NB4 (cell line): ENCODE measurements around the gene GBX2.

ENCODE experiments used
- DNase-seq: peaks from one replicate; pipeline ENCODE4 v3.0.0; 2010; ENCODE audit warnings: low read depth
- H3K4me3 ChIP-seq: one replicate; pipeline ENCODE4 v1.5.1; 2011; ENCODE audit warnings: mild to moderate bottlenecking, low read depth, low read length, moderate library complexity
- MYC ChIP-seq: IDR thresholded peaks from 2 replicates; pipeline ENCODE4 v1.6.1; 2011; ENCODE audit warnings: low read depth, low read length
- POLR2A ChIP-seq: IDR thresholded peaks from 2 replicates; pipeline ENCODE4 v1.6.1; 2011; ENCODE audit warnings: mild to moderate bottlenecking; ENCODE audit not compliant: insufficient read length; ENCODE audit errors: extremely low read depth
- TF ChIP-seq, protein P1 (sequence below): IDR thresholded peaks from 2 replicates; pipeline ENCODE4 v1.6.1; 2011; ENCODE audit warnings: low read depth, low read length
- TF ChIP-seq, protein P2 (sequence below): IDR thresholded peaks from one replicate; pipeline ENCODE4 v1.5.1; 2012; ENCODE audit warnings: low read depth, low read length

GBX2 gene

DNA sequence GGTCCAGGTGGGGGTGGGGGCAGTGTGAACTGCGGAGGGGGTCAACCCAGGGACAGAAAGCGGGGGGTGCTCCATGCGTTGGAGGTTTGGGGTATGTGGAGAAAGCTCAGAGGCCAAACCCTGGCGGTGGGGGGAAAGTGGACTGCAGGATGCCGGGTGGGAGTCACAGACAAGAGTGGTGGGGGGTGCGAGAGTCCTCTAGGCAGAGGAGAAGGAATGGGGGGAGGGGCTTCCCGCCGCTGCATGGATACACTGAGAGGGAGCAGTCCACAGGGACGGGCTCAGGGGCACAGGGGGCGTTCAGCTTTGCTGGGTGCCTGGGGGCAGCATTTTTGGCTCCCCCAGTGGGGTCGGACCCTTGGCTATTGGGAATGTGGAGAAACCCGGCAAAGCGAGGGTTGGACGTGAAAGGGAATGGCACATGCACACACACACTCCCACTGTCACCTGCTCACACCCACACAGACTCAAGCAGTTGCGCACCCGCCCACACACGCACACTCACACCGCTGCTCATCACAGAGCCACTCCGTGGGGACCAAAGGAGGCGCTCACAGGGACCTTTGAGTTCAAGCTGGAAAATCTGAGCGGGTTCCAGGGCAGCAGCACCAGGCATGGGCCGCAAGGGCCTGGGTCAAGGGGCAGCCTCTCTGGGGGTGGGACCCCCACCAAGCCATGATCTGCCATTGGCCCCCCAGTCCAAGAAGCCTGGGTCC, 7.7 kb downstream of the GBX2 start:
- no peak overlapping the region for H3K4me3 ChIP-seq
- TF ChIP-seq, protein P1, sequence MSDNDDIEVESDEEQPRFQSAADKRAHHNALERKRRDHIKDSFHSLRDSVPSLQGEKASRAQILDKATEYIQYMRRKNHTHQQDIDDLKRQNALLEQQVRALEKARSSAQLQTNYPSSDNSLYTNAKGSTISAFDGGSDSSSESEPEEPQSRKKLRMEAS = no peak
- no peak for TF ChIP-seq POLR2A
- TF ChIP-seq, protein P2, sequence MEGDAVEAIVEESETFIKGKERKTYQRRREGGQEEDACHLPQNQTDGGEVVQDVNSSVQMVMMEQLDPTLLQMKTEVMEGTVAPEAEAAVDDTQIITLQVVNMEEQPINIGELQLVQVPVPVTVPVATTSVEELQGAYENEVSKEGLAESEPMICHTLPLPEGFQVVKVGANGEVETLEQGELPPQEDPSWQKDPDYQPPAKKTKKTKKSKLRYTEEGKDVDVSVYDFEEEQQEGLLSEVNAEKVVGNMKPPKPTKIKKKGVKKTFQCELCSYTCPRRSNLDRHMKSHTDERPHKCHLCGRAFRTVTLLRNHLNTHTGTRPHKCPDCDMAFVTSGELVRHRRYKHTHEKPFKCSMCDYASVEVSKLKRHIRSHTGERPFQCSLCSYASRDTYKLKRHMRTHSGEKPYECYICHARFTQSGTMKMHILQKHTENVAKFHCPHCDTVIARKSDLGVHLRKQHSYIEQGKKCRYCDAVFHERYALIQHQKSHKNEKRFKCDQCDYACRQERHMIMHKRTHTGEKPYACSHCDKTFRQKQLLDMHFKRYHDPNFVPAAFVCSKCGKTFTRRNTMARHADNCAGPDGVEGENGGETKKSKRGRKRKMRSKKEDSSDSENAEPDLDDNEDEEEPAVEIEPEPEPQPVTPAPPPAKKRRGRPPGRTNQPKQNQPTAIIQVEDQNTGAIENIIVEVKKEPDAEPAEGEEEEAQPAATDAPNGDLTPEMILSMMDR = no peak
- TF ChIP-seq MYC = no peak
- no peak for DNase-seq

DNA sequence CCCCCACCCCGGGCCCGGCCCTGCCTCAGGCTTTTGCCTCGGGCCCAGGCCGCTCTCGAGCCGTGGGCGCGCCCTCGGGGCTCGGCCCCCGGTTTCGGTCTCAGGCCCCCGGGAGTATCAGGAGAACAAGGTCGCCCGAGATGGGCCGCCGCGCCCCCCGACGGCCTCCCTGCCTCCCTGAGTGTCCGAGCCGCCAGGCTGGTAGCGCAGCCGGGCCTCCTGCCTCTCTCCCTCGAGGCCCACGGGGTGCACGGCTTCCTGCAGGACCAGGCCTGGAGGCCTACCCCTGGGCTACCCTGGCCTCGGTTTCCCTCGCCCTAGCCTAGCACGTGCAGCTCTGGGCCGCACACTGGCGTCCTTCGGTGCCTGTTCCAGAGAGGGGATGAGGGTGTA, 8.4 kb downstream of the GBX2 start:
- TF ChIP-seq MYC (no peak), POLR2A (no peak)
- TF ChIP-seq, protein P1 = no peak
- TF ChIP-seq, protein P2 = no peak
- no peak for DNase-seq
- H3K4me3 ChIP-seq = no peak overlapping the region

DNA sequence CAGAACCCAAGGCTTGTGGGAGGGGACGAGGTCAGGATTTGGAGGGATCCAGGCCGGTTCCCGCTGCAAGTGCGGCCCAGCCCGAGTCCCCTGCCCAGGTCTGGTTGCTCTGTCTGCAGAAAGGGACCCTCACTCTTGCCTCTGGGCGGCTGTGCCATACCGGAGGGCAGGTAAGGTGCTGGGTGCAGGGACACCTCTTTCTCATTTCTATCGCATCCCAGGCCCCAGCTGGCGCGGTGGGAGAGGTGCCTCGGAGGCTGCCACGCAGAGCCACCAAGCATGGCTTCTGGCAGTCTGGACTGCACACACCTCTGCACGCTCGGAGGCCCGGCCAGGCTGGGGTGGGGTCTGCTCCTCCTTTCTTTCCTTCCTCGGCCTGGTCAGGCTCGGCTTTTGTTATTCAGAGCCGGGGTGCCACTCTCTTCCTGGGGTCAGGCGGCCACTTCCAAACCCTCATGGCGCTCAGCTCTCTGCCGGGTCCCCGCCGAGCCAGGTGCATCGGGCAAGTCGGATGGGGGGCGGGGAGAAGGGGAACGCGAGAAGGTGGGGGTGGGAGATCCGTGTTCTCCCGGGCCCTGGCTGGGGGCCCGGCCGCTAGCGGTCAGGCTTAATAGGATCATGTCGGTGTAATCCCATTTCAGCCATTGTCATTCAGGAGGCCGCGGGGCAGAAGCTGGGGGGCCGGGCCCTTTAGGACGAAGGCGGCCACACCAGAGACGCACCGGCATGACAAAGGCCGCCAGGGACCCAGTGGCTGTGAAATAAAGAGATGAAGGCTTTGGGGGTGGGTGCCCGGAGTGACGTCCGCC, 9.0 kb downstream of the GBX2 start:
- DNase-seq = no peak
- H3K4me3 ChIP-seq = no peak overlapping the region
- TF ChIP-seq, protein P1 = no peak
- TF ChIP-seq, protein P2 = no peak
- TF ChIP-seq MYC (no peak), POLR2A (no peak)

DNA sequence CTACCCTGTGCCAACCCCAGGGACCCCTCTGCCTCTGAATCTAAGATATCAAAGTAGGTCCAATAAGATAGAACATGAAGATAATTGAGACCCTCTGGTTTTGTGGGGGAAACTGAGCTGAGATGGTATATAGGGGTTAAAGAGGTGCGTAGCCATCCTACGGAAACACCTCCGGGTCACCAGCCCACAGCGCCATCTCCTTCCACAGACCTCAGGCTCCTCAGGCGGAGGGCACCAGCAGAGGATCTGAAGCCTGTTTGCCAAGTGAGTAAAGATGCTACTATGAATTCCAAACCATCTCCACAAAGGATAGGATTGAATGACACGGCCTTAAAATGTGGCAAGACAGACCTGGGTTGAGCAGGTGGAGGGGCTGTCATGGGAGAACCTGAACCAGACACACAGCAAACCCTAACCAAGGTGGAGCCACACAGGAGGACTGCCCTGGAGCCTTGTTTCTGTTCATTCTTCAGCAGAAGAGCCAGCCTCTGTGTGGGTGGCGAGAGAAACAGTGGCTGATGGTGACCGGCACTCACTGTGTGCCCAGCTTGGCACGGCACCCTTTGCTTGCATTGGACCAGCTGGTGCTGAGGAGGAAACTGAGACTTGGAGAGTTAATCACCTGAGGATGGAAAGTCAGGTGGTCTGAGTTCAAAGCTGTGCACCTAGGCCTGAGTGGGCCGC, 10.2 kb downstream of the GBX2 start:
- TF ChIP-seq POLR2A = no peak
- no peak for TF ChIP-seq MYC

DNA sequence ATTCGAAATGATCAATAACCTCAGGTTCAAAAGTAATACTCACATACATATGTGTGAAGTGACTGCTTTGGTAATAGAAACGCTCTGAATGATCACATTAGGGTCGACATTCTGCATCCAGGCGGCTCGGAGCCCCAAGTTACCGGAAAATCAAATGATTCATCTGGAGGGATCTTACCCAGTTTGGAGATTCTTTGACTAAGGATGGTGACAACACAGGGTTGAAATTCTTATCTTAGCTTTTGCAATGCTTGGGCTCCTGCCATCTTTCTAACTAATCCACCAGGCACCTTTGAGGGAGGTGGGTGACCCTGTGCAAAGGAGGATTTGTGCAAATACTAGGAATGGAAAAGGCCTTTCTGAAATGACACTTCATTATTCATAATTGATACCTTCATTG, 10.8 kb downstream of the GBX2 start:
- no peak overlapping the region for H3K4me3 ChIP-seq
- TF ChIP-seq, protein P1 = no peak
- TF ChIP-seq POLR2A = no peak
- TF ChIP-seq, protein P2 = no peak
- TF ChIP-seq MYC = no peak
- DNase-seq = no peak

More for the DNA sequence above, 10.2 kb downstream of the GBX2 start:
- H3K4me3 ChIP-seq = no peak overlapping the region
- no peak for DNase-seq

DNA sequence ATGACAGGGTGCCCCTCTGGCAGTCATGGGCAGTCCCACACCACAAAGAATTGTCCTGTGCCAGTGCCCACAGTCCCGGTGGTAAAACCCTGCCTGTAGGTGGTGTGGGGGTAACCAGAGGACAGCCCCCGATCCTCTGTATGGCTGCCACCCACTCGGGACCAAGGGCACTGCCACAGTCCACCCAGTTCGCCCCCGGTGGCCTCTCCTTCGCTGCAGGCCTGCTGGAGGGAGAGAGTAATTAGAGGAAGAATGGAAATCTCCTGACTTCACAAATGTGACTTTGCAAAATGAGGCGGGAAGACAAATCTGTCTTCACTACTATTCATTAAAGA, 11.4 kb downstream of the GBX2 start:
- TF ChIP-seq, protein P1 = no peak
- no peak for TF ChIP-seq MYC
- no peak overlapping the region for H3K4me3 ChIP-seq
- DNase-seq = no peak
